Type B pancreatic cell (in vitro differentiated cells): ENCODE measurements around the gene VEZT. TPM values are rescaled to one million over a fixed set of nuclear protein-coding genes. Genes with fewer than 3 reads are reported as not detected.
A peak's percentile ranks its signal among the peaks of the same experiment; 100 is the strongest.

Experiments
- DNase-seq: peaks from one replicate; pipeline ENCODE4 v3.0.0; 2021; ENCODE audit warnings: mixed read lengths; ENCODE audit not compliant: unreplicated experiment; ENCODE audit errors: extremely low spot score
- H3K27ac Mint-ChIP-seq: 2 replicates; pipeline ENCODE4 v1.8.0; 2021; ENCODE audit warnings: mild to moderate bottlenecking, mixed read lengths
- H3K27me3 Mint-ChIP-seq: 2 replicates; pipeline ENCODE4 v1.8.0; 2021; ENCODE audit warnings: mixed read lengths
- H3K36me3 Mint-ChIP-seq: 2 replicates; pipeline ENCODE4 v1.8.0; 2021; ENCODE audit warnings: mixed read lengths
- H3K4me1 Mint-ChIP-seq: one replicate; pipeline ENCODE4 v1.8.0; 2021; ENCODE audit warnings: mixed read lengths; ENCODE audit not compliant: unreplicated experiment
- H3K4me3 Mint-ChIP-seq: 2 replicates; pipeline ENCODE4 v1.8.0; 2021; ENCODE audit warnings: mild to moderate bottlenecking, mixed read lengths
- H3K9me3 Mint-ChIP-seq: 2 replicates; pipeline ENCODE4 v1.8.0; 2021; ENCODE audit warnings: mixed read lengths
- total RNA-seq: library from RNA; stranded (reverse); gene quantifications from 2 replicates; pipeline ENCODE4 v1.2.1, GENCODE V29; 2021; ENCODE audit warnings: low replicate concordance
- TF ChIP-seq, protein P1 (sequence below): fragments of 200-600 bp; sonication (generic); conservative IDR thresholded peaks from 2 replicates; pipeline ENCODE4 v1.5.0; 2021; ENCODE audit warnings: antibody characterized with exemption, mild to moderate bottlenecking

The VEZT gene
- total RNA-seq, 1 donor from 2014 or later, result 69.1 TPM

DNA sequence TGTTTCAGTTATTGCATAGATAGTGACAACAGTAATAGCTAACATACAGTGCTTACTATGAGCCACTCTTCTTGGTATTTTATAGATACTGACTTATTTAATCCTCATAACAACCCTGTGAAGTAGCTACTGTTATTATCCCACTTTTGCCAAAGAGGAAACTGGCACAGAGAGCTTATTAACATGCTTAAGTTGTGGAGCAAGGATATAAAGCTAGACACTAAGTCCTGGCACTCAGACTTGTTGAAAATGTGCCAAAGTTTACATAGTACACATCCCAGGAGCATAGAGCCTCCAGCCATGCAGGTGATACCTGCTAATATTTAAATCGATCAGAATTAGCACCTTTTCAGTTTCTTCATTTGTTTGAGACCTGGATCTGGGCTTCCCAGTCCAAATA, 41.8 kb downstream of the VEZT start:
- no peak overlapping the region for H3K4me3 Mint-ChIP-seq
- TF ChIP-seq, protein P1, sequence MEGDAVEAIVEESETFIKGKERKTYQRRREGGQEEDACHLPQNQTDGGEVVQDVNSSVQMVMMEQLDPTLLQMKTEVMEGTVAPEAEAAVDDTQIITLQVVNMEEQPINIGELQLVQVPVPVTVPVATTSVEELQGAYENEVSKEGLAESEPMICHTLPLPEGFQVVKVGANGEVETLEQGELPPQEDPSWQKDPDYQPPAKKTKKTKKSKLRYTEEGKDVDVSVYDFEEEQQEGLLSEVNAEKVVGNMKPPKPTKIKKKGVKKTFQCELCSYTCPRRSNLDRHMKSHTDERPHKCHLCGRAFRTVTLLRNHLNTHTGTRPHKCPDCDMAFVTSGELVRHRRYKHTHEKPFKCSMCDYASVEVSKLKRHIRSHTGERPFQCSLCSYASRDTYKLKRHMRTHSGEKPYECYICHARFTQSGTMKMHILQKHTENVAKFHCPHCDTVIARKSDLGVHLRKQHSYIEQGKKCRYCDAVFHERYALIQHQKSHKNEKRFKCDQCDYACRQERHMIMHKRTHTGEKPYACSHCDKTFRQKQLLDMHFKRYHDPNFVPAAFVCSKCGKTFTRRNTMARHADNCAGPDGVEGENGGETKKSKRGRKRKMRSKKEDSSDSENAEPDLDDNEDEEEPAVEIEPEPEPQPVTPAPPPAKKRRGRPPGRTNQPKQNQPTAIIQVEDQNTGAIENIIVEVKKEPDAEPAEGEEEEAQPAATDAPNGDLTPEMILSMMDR, result no peak
- peaks cover 37% of the 10 kb centered on the region for H3K36me3 Mint-ChIP-seq
- DNase-seq, result no peak
- no peaks in the 10 kb centered on the region for H3K4me1 Mint-ChIP-seq
- no peaks in the 10 kb centered on the region for H3K9me3 Mint-ChIP-seq
- H3K27me3 Mint-ChIP-seq, result no peaks in the 10 kb centered on the region
- no peak overlapping the region for H3K27ac Mint-ChIP-seq

DNA sequence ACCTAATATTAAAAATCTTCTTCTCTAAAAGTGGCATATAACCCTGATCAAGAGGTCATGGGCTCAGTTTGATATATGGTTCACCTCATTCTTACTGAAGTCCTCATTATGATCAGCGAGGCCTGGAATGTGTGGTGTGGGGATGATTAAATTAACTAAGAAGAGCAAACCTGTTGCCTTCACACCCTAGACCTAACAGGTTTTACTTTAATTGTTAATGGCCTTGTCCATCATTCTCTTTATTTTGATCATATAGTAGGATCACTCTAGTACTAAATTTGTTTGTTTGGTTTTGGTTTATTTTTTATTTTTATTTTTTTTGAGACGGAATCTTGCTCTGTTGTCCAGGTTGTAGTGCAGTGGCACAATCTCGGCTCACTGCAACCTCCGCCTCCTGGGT, 43.5 kb downstream of the VEZT start:
- Mint-ChIP-seq H3K9me3 (no peaks in the 10 kb centered on the region), H3K36me3 (peaks cover 23% of the 10 kb centered on the region), H3K27ac (no peak overlapping the region), H3K4me1 (no peaks in the 10 kb centered on the region), H3K4me3 (no peak overlapping the region), H3K27me3 (no peaks in the 10 kb centered on the region)
- TF ChIP-seq, protein P1, result no peak
- no peak for DNase-seq

DNA sequence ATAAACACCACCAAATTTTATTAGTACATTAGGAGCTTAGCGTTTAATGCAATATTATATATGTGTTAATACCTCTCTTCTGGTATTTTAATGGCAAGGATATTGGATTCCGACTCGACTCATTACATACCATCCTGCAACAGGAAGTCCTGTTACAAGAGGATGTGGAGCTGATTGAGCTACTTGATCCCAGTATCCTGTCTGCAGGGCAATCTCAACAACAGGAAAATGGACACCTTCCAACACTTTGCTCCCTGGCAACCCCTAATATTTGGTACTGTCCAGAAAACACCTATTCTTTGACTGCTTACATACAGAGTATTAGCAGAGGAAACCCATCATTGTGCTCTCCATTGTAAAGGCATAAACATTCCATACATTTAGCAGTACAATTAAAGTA, 45.2 kb downstream of the VEZT start:
- Mint-ChIP-seq H3K27ac (no peak overlapping the region), H3K9me3 (no peaks in the 10 kb centered on the region), H3K4me3 (no peak overlapping the region), H3K27me3 (no peaks in the 10 kb centered on the region), H3K36me3 (peaks cover 15% of the 10 kb centered on the region), H3K4me1 (no peaks in the 10 kb centered on the region)
- DNase-seq, result no peak
- TF ChIP-seq, protein P1, result no peak

DNA sequence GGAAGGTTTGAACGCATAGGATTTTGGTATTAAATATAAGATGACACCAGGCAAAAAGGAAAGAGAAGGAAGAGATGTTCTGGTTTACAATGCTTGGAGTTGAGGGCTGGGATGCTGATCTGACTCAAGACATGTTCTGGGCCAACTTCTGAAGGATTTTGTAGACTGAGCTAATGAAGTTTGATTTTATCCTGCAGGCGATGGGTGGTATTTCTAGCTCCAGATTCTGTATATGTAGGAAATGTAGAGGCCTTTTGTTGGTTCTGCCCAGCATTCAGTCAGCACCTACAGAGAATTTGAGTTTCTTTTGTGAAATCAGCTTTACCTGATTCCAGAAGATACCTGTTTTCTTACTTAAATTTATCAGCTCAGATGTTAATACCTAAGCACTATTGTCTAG, 48.2 kb downstream of the VEZT start:
- H3K4me1 Mint-ChIP-seq, result no peaks in the 10 kb centered on the region
- no peaks in the 10 kb centered on the region for H3K27me3 Mint-ChIP-seq
- H3K36me3 Mint-ChIP-seq, result peaks cover 15% of the 10 kb centered on the region
- no peak overlapping the region for H3K27ac Mint-ChIP-seq
- no peak overlapping the region for H3K4me3 Mint-ChIP-seq
- TF ChIP-seq, protein P1, result peak; percentile 58
- no peaks in the 10 kb centered on the region for H3K9me3 Mint-ChIP-seq
- DNase-seq, result no peak

DNA sequence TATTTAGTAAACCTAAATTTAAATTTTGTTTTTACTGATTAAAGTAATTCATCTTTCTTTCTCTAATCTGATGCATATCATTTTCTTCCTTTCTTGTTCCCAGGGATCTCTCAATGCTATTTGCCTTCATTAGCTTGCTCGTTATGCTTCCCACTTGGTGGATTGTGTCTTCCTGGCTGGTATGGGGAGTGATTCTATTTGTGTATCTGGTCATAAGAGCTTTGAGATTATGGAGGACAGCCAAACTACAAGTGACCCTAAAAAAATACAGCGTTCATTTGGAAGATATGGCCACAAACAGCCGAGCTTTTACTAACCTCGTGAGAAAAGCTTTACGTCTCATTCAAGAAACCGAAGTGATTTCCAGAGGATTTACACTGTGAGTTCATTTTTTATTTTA, 48.6 kb downstream of the VEZT start:
- no peaks in the 10 kb centered on the region for H3K27me3 Mint-ChIP-seq

More for the DNA sequence above, 48.6 kb downstream of the VEZT start:
- H3K27ac Mint-ChIP-seq, result no peak overlapping the region
- TF ChIP-seq, protein P1, result no peak
- no peak for DNase-seq
- peaks cover 17% of the 10 kb centered on the region for H3K36me3 Mint-ChIP-seq
- H3K9me3 Mint-ChIP-seq, result no peaks in the 10 kb centered on the region
- no peaks in the 10 kb centered on the region for H3K4me1 Mint-ChIP-seq
- H3K4me3 Mint-ChIP-seq, result no peak overlapping the region
